Measurements from ENCODE around the gene NCOA5. TPM values are rescaled to one million over a fixed set of nuclear protein-coding genes. Genes with fewer than 3 reads are reported as not detected.

Gene NCOA5
- total RNA-seq, 1 donor from 2014 or later: 25.3 TPM

- peak; percentile 13 for DNase-seq (ENCODE audit: low read depth)
Measured at GRCh38 chr20:46040902-46041535, 48.7 kb downstream of the NCOA5 start.

DNA sequence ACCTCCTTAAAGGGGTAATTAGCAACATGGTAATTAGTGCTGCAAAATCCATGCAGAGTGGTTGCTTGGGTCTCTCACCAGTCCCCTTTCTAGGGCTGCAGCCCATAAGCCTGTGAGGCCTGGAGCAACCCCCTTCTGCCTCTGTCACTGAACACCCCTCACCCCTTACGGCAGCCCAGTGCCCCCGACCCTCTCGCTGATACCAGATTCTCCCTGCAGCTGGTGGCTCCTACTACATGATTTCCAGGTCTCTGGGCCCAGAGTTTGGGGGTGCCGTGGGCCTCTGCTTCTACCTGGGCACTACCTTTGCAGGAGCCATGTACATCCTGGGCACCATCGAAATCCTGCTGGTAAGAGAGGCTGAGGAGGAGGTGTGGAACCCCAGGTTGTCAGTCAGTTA is 52.7 kb downstream of the NCOA5 start:
- DNase-seq (ENCODE audit: low read depth): no peak

GRCh38 chr20:46036370-46036769 is 53.4 kb downstream of the NCOA5 start:
- no peak for DNase-seq (ENCODE audit: low read depth)

DNA sequence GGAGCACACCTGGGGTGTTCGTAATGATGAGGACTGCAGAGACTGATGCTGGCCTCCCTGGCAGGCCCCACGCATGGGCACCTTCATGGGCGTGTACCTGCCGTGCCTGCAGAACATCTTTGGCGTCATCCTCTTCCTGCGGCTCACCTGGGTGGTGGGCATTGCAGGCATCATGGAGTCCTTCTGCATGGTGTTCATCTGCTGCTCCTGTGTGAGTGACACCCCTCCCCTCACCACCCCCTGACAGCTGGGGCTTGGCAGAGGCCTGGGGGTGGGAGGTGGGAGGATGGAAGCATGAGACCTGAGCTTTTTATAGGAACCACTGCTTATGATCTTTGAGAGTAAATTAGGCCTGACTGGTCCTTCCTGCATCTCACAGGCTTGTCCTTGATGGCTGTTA is 54.0 kb downstream of the NCOA5 start:
- DNase-seq (ENCODE audit: low read depth): no peak

DNA sequence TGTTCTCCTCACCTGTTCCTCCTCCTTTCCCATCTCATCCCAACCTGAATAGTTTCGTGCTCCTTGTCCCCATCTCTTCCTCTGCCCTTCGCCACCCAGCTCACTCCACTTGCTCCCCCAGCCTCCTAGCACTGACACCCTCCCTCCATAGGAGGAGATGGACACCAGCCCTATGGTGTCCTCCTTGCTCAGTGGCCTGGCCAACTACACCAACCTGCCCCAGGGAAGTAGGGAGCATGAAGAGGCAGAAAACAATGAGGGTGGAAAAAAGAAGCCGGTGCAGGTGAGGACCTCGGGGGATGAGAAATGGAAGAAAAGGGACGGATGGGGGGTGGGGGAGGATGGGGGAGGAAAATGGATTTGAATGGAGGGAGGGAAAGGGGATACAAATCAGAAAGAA is 54.5 kb downstream of the NCOA5 start:
- DNase-seq (ENCODE audit: low read depth): no peak

DNA sequence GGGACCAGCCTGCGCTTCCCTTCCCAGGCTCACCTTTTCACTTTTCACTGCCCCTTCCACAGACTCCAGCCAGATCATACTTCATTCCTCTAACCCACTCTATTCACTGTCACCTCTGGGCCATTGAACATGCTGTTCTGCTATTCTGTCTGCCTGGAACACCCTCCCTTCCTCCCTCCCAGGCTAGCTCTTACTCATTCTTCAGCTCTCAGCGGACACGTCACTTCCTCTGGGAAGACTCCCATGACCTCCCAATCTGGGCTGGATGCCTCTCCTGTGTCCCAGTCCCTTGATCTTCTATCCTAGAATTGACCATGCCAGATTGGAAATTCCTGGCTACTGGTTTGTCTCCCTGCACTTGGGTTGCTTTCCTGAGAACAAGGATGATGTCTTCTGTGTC is 55.7 kb downstream of the NCOA5 start:
- no peak for DNase-seq (ENCODE audit: low read depth)

- DNase-seq (ENCODE audit: low read depth): no peak
Measured at GRCh38 chr20:46031701-46032254, 58.0 kb downstream of the NCOA5 start.

DNA sequence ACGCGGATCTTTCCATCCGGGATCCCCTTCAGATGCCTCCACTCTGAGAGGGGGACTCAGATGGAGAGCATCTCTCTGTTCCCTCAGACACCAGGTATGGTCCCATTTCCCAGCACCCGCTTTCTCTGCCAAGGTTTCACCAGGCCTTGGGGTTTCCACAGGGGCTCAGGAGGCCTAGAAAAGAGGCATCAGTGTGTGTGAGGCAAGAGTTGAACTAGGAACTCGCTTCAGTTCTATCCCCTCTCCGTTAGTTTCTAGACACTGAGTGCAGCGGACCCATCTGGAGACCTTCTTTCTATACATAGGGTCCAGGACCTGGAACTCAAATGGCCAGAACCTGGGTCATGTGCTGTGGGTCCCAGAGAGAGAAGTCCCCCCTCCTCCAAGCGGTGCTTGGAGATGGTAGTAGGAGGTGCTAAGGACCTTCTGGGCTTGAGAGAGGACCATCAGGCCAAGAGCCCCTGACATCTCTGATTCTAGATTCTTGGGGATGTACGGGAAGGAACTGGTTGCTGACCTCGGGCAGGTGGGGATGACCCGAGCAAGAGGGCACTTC is 58.7 kb downstream of the NCOA5 start:
- DNase-seq (ENCODE audit: low read depth): no peak

DNA sequence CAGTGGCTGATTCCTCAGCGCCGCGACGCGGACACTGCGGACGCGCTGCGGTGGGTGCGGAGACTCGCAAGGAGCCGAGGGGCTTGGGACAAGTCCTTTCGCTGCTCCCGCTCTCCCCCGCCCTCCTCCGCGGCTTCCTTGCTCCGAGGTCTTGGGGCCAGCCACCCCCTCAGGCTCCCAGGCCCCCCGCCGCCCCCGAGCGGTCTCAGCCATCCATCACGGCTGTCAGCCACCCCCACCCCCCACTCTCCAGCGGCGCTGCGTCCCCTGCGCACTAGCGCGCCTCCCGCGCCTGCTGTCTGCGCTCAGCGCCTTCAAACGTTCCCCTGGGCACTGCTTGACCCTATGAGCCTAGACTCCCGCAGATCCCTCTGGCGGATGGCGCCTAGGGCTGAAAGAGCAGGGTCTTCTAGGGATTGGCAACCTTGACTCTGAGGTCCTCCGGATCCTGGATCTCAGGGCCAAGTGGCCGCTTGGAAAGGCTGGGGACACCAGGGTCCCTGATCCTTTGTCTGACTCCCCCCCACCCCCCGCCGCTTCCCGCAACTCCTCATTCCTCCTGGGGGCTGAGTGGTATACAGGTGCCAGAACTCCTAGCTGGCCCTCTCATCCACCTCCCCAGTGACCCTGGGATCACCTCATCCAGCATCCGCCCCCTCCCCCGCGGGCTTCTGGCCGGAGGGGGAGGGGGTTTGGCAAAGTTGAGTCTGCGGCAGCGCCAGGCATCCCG is 59.3 kb downstream of the NCOA5 start:
- DNase-seq (ENCODE audit: low read depth): no peak

- no peak for DNase-seq (ENCODE audit: low read depth)
Measured at GRCh38 chr20:46028772-46029371, 60.9 kb downstream of the NCOA5 start, which contains the start of gene SLC12A5. Gene SLC12A5 (plus strand): TSS chr20:46029215. CDS start chr20:46029345, 130 bp downstream.

DNA sequence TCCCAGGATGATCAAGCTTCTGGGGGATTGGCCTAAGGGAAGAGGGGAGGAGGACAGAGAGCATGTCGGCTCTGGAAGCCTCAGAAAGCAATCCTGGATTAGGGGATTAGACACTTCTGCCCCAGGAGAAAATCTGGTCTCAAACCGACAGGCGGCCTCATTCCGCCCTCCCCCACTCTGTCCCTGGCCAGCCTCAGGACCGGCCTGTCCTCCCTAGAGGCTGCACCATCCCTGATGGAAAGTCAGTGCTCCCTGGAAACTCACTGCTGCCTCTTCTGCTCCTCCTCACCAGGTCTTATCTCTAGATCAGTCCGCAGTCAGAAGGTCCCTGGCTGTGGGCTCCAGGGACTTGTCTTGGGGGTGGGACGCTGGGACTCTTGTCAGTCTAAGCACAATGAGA is 61.7 kb downstream of the NCOA5 start:
- no peak for DNase-seq (ENCODE audit: low read depth)

- peak; percentile 34 for DNase-seq (ENCODE audit: low read depth)
Measured at GRCh38 chr20:46027245-46027853, 62.4 kb downstream of the NCOA5 start.

- DNase-seq (ENCODE audit: low read depth): no peak
Measured at GRCh38 chr20:46025376-46025783, 64.4 kb downstream of the NCOA5 start.

GRCh38 chr20:46023999-46024398 is 65.8 kb downstream of the NCOA5 start:
- DNase-seq (ENCODE audit: low read depth): no peak

- no peak for DNase-seq (ENCODE audit: low read depth)
Measured at GRCh38 chr20:46023148-46023484, 66.6 kb downstream of the NCOA5 start.

DNA sequence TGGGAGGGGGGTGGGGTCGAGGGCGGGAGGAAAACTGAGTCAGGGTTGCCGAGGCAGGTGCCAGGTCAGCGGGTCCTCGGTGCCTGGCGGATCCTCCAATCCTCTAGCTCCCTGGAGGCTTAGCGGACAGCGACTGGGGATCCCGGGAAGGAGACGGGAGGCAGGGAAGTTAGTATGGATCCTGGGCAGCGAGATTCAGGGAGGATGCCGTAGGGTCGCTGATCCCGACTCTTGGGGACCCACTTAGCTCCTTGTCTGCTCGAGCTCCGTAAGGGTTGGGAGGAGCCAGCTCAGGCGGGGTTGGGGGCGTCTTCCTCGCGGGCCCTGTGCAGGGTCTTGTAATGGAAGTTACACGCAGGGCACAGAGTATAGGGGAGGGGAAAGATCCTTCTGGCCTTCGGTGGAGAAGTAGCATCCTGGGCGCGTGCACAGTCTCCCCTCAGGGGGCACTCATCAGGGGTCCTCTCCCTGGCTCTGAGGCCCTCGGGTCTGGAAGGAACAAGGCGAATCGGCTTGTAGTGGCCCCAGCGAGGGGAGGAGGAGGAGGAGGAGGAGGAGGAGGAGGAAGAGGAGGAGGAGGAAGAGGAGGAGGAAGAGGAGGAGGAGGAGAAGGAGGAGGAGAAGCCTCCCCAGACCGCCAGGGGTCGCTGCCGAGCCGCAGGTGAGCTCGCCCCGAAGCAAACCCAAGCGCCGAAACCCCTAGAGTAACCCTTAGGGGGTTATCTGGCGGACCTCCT is 67.2 kb downstream of the NCOA5 start:
- DNase-seq (ENCODE audit: low read depth): no peak

- DNase-seq (ENCODE audit: low read depth): no peak
Measured at GRCh38 chr20:46021361-46022359, 68.1 kb downstream of the NCOA5 start.

GRCh38 chr20:46020555-46020954 is 69.2 kb downstream of the NCOA5 start:
- no peak for DNase-seq (ENCODE audit: low read depth)

DNA sequence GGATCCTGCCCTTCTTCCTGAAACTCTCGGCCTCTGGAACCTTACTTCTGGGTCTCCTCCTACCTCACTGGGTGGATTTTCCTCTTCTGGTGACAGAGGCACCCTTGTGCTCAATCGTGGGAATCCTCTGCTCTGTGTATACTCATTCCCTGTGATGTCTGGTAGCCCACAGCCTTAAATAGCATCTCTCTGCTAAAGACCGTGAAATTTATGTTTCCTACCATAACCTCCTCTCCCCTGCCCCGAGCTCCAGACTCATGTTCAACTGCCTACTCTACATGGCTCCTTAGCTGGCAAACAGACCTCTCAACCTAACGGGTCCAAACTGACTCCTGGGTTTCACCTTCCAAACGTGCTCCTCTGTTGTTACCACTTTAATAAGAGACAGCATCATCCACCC is 71.2 kb downstream of the NCOA5 start:
- no peak for DNase-seq (ENCODE audit: low read depth)

DNA sequence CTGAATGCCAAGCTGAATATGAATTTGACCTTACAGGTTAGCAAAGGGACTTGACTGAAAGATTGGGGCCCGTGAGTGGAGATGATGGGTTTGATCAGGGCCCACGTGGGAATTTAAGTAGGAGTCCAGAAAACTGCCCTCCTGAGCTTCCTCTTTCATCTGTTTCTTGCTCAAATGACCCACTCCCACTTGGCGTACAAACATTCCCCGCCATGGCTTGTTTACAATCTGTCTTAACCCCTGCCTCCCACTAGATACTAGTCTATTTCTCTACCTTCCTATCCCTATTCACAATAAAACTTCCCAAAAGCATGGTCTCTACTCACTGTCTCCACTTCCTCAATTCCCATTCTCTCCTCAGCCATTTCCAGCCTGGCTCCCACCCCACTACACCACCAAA is 71.7 kb downstream of the NCOA5 start:
- DNase-seq (ENCODE audit: low read depth): no peak
